HepG2 (cell line): ENCODE measurements around the gene GTF2E1. TPM values are rescaled to one million over a fixed set of nuclear protein-coding genes. Genes with fewer than 3 reads are reported as not detected.

Experiments
- ATAC-seq: fragments of 200-7000 bp; cut with Tn5 transposase; 3 replicates; pipeline ENCODE4 v1.9.1; 2020; ENCODE audit warnings: mild to moderate bottlenecking, moderate library complexity
- BruUV-seq: library from RNA; stranded (reverse); fragments of 400-500 nt; replicated peaks from 2 replicates; lab custom pipeline; 2021; lab: Mats Ljungman, UMichigan
- CTCF ChIA-PET: fragments of 300-600 bp; formaldehyde crosslinking; extraction: SDS; loops from one replicate; lab custom pipeline; 2021; ENCODE audit warnings: low total read pairs, inconsistent platforms, low intra/inter-chr PET ratio; lab: Yijun Ruan, JAX
- POLR2A ChIA-PET: fragments of 350-600 bp; sonication (Branson Sonifier 250); formaldehyde crosslinking; loops from one replicate; lab custom pipeline; 2020; ENCODE audit warnings: antibody characterized with exemption, inconsistent platforms; lab: Yijun Ruan, JAX
- DNase-seq: peaks from one replicate; pipeline ENCODE4 v3.0.0-alpha.2; 2015; ENCODE audit warnings: low spot score
- FAIRE-seq: peaks from 3 replicates; lab custom pipeline; 2011; peaks lifted over from hg19 to GRCh38; lab: Jason Lieb, UNC
- H2AFZ ChIP-seq: one replicate; pipeline ENCODE4 v1.6.1; 2011; ENCODE audit warnings: low read length, inconsistent platforms
- H3K27ac ChIP-seq: fragments of 300-600 bp; 3 replicates; pipeline ENCODE4 v1.8.0; 2011; ENCODE audit warnings: mixed run types, mild to moderate bottlenecking, mixed read lengths, low read length, inconsistent platforms; ENCODE audit not compliant: insufficient read depth; ENCODE audit errors: extremely low read length
- H3K27me3 ChIP-seq, 2 experiments: fragments of 200-600 bp in 1 of 2; 2 replicates in 1 of 2; 3 replicates in 1 of 2; pipeline versions ENCODE4 v1.6.0 to v1.8.0; 2011; ENCODE audit warnings: low read length in 2 of 2, mild to moderate bottlenecking in 2 of 2, moderate library complexity in 2 of 2, inconsistent platforms in 1 of 2; ENCODE audit not compliant: insufficient read depth in 2 of 2, control insufficient read depth in 1 of 2
- H3K36me3 ChIP-seq, 2 experiments: fragments of 200-600 bp in 1 of 2; replicated peaks in 1 of 2; 2 replicates in 1 of 2; 3 replicates in 1 of 2; pipeline versions ENCODE4 v1.5.1 to v1.8.0; 2011; ENCODE audit warnings: low read length in 2 of 2, inconsistent platforms in 1 of 2; ENCODE audit not compliant: insufficient read depth in 2 of 2, control insufficient read depth in 1 of 2
- H3K4me1 ChIP-seq: 2 replicates; pipeline ENCODE4 v1.5.1; 2012; ENCODE audit warnings: low read length, inconsistent platforms; ENCODE audit not compliant: insufficient read depth
- H3K4me2 ChIP-seq: 2 replicates; pipeline ENCODE4 v1.6.0; 2011; ENCODE audit warnings: low read depth, low read length, inconsistent platforms
- H3K4me3 ChIP-seq, 3 experiments: fragments of 200-600 bp in 1 of 3; sonication (generic), shearing (Covaris generic) in 1 of 3; replicated peaks in 1 of 3; 2 replicates each; pipeline ENCODE4 v1.5.1; 2011 to 2016; ENCODE audit warnings: low read length in 3 of 3, inconsistent platforms in 2 of 3, low read depth in 2 of 3, mild to moderate bottlenecking in 2 of 3, control low read depth in 1 of 3, mixed read lengths in 1 of 3; ENCODE audit not compliant: insufficient read depth in 1 of 3
- H3K79me2 ChIP-seq: one replicate; pipeline ENCODE4 v1.6.1; 2011; ENCODE audit warnings: low read length, inconsistent platforms; ENCODE audit not compliant: insufficient read depth
- H3K9ac ChIP-seq: 2 replicates; pipeline ENCODE4 v1.6.0; 2011; ENCODE audit warnings: mild to moderate bottlenecking, low read depth, low read length, inconsistent platforms; ENCODE audit not compliant: insufficient read depth
- H3K9me3 ChIP-seq: 2 replicates; pipeline ENCODE4 v1.5.1; 2012; ENCODE audit warnings: mild to moderate bottlenecking, low read length
- H4K20me1 ChIP-seq: 2 replicates; pipeline ENCODE4 v1.6.0; 2011; ENCODE audit warnings: inconsistent platforms, mild to moderate bottlenecking, low read length, moderate library complexity; ENCODE audit not compliant: insufficient read depth
- BCL6 ChIP-seq: IDR thresholded peaks from 2 replicates; pipeline ENCODE4 v1.6.1; 2016; ENCODE audit warnings: missing genetic modification reagents, missing compliant biosample characterization
- FOXA3 ChIP-seq: IDR thresholded peaks from 2 replicates; pipeline ENCODE4 v1.6.1; 2016; ENCODE audit warnings: missing genetic modification reagents, missing compliant biosample characterization
- GATAD2A ChIP-seq: IDR thresholded peaks from 2 replicates; pipeline ENCODE4 v1.6.1; 2016
- MED1 ChIP-seq: sonication (generic); formaldehyde crosslinking; IDR thresholded peaks from 2 replicates; pipeline ENCODE4 v1.4.0; 2020; ENCODE audit warnings: missing genetic modification reagents
- MLXIP ChIP-seq: sonication (generic); formaldehyde crosslinking; IDR thresholded peaks from 2 replicates; pipeline ENCODE4 v1.9.0; 2021; ENCODE audit warnings: missing genetic modification reagents, borderline replicate concordance
- NONO ChIP-seq, 2 experiments: fragments of 450-650 bp in 1 of 2; sonication (generic) in 1 of 2; formaldehyde crosslinking in 1 of 2; IDR thresholded peaks in 1 of 2; conservative IDR thresholded peaks in 1 of 2; 2 replicates each; pipeline versions ENCODE4 v1.6.1 to v1.8.0; 2017 to 2022; ENCODE audit warnings: mild to moderate bottlenecking in 1 of 2, missing genetic modification reagents in 1 of 2, moderate library complexity in 1 of 2
- ONECUT2 ChIP-seq: sonication (generic); formaldehyde crosslinking; IDR thresholded peaks from 2 replicates; pipeline ENCODE4 v1.4.0; 2020; ENCODE audit warnings: missing genetic modification reagents
- PAXIP1 ChIP-seq: sonication (generic); formaldehyde crosslinking; conservative IDR thresholded peaks from 2 replicates; pipeline ENCODE4 v1.4.0; 2020; ENCODE audit warnings: mild to moderate bottlenecking, missing genetic modification reagents, moderate library complexity
- SMARCC2 ChIP-seq: fragments of 450-650 bp; IDR thresholded peaks from 2 replicates; pipeline ENCODE4 v1.6.1; 2017; ENCODE audit warnings: antibody characterized with exemption, mild to moderate bottlenecking
- SMARCE1 ChIP-seq: fragments of 450-650 bp; IDR thresholded peaks from 2 replicates; pipeline ENCODE4 v1.6.1; 2017; ENCODE audit warnings: borderline replicate concordance
- ZFP90 ChIP-seq: sonication (generic); formaldehyde crosslinking; IDR thresholded peaks from 2 replicates; pipeline ENCODE4 v1.8.0; 2022; ENCODE audit warnings: missing genetic modification reagents, mild to moderate bottlenecking, inconsistent platforms, borderline replicate concordance
- ZNF343 ChIP-seq: sonication (generic); formaldehyde crosslinking; IDR thresholded peaks from 2 replicates; pipeline ENCODE4 v1.4.0; 2020; ENCODE audit warnings: mild to moderate bottlenecking, missing genetic modification reagents
- ZNF512 ChIP-seq: sonication (generic); formaldehyde crosslinking; IDR thresholded peaks from 2 replicates; pipeline ENCODE4 v1.4.0; 2020; ENCODE audit warnings: mild to moderate bottlenecking, missing genetic modification reagents
- ZNF709 ChIP-seq: sonication (generic); formaldehyde crosslinking; IDR thresholded peaks from 2 replicates; pipeline ENCODE4 v1.5.0; 2020; ENCODE audit warnings: mild to moderate bottlenecking, missing genetic modification reagents
- in situ Hi-C: cut with HindIII; loops from 2 replicates; pipeline ENCODE4 v1.10.0; 2017; ENCODE audit warnings: low pct_unique_long_range_greater_than_20kb; ENCODE audit not compliant: extremely low pct_ligation_motif_present
- intact Hi-C: fragments of 100-400 bp; cut with micrococcal nuclease; formaldehyde crosslinking; loops from one replicate; pipeline ENCODE4 v1.10.0; 2022; ENCODE audit not compliant: unreplicated experiment
- polyA plus RNA-seq, 8 experiments: library from polyadenylated mRNA; depleted of rRNA in 3 of 8; stranded (reverse) in 7 of 8; unstranded in 1 of 8; fragments of >200 nt; fragmentation: Illumina TruSeq in 4 of 8; extraction: Trizol in 4 of 8; gene quantifications; 2 replicates each; pipeline versions ENCODE4 v1.2.1 to v1.2.3, GENCODE V29; 2011 to 2016; ENCODE audit warnings: low read depth in 4 of 8, missing spikeins in 1 of 8, mixed read lengths in 1 of 8; ENCODE audit not compliant: insufficient read depth in 1 of 8
- total RNA-seq, 5 experiments: library from RNA; depleted of rRNA; stranded (reverse); fragments of >200 nt; fragmentation: Illumina TruSeq; extraction: Trizol; gene quantifications; 2 replicates each; pipeline ENCODE4 v1.2.3, GENCODE V29; 2016; ENCODE audit warnings: low read depth in 1 of 5
- TF ChIP-seq, protein P1 (sequence below): sonication (generic); formaldehyde crosslinking; IDR thresholded peaks from 2 replicates; pipeline ENCODE4 v1.4.0; 2020; ENCODE audit warnings: missing genetic modification reagents

The GTF2E1 gene
- total and polyA plus RNA-seq, 2 of the 13 experiments (the other 11 are each of a cell fraction or from before 2014, with no cell fraction given), result 7.7 to 21.5 TPM

- intact Hi-C loops, result no loop called here
- no peak for TF ChIP-seq ZNF343
- TF ChIP-seq FOXA3, result peak; percentile 43; the same call in 1 of the 2 replicates
- TF ChIP-seq ZNF709, result no peak
- 0 out of 2 replicates have a peak, but pooled peaks have one; percentile 13 for TF ChIP-seq PAXIP1 (CRISPR knock-in tag)
- no peak for TF ChIP-seq ZFP90
- TF ChIP-seq MED1, result no peak
- no peak for TF ChIP-seq ZNF512 (CRISPR knock-in tag)
- 0 out of 2 replicates have a peak, but pooled peaks have one; percentile 46 for TF ChIP-seq GATAD2A (CRISPR knock-in tag)
- no peak for TF ChIP-seq BCL6 (CRISPR knock-in tag)
- peak; percentile 69; the same call in 1 of the 2 replicates for TF ChIP-seq ONECUT2
- no peak for TF ChIP-seq SMARCC2
- TF ChIP-seq SMARCE1, result no peak
- no peak for TF ChIP-seq MLXIP
- TF ChIP-seq, protein P1, sequence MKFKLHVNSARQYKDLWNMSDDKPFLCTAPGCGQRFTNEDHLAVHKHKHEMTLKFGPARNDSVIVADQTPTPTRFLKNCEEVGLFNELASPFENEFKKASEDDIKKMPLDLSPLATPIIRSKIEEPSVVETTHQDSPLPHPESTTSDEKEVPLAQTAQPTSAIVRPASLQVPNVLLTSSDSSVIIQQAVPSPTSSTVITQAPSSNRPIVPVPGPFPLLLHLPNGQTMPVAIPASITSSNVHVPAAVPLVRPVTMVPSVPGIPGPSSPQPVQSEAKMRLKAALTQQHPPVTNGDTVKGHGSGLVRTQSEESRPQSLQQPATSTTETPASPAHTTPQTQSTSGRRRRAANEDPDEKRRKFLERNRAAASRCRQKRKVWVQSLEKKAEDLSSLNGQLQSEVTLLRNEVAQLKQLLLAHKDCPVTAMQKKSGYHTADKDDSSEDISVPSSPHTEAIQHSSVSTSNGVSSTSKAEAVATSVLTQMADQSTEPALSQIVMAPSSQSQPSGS, result 0 out of 2 replicates have a peak, but pooled peaks have one; percentile 36
- no peak for TF ChIP-seq NONO (IDR thresholded peaks at IDR 0.05)
- no peak for TF ChIP-seq NONO (CRISPR knock-in tag; conservative IDR thresholded peaks at IDR 0.05)
- TF ChIP-seq, all 625 proteins: peak for 5
- DNase-seq (peak; percentile 10), FAIRE-seq (no peak), ATAC-seq (peak; percentile 91)
- CTCF ChIA-PET, result no interaction called here
- no peak overlapping the region for H3K27ac ChIP-seq
- peaks cover 0 to 4% of the 10 kb centered on the region in 2 experiments; a peak in 2 of 5 replicates for H3K36me3 ChIP-seq
- H3K9me3 ChIP-seq, result no peaks in the 10 kb centered on the region
- H3K9ac ChIP-seq, result no peak overlapping the region
- no peak overlapping the region for H3K4me3 ChIP-seq
- in situ Hi-C loops, result no loop called here
- H3K4me1 ChIP-seq, result peaks cover 20% of the 10 kb centered on the region
- POLR2A ChIA-PET, result interaction anchor here (1.5 kb wide), 2 partner anchors 143 to 170 kb away, joined by 3 to 5 read pairs; partner anchors contain the start of gene NDUFB4
- no peak overlapping the region; the same call in 1 of the 2 replicates for H3K4me2 ChIP-seq
- H3K79me2 ChIP-seq, result peaks cover 19% of the 10 kb centered on the region
- no peaks in the 10 kb centered on the region for H4K20me1 ChIP-seq
- no peaks in the 10 kb centered on the region for H3K27me3 ChIP-seq
- BruUV-seq, result no TSS peak
- H2AFZ ChIP-seq, result no peak overlapping the region
These were observed 23.4 kb downstream of the GTF2E1 start for GRCh38 chr3:120765830-120766493.
